Amniotic stem cell (primary cell): ENCODE data around the gene ATP6V1C2.

Experiments
- DNase-seq: peaks from one replicate; lab custom pipeline; 2025; lab: John Stamatoyannopoulos, UW

Gene ATP6V1C2

DNA sequence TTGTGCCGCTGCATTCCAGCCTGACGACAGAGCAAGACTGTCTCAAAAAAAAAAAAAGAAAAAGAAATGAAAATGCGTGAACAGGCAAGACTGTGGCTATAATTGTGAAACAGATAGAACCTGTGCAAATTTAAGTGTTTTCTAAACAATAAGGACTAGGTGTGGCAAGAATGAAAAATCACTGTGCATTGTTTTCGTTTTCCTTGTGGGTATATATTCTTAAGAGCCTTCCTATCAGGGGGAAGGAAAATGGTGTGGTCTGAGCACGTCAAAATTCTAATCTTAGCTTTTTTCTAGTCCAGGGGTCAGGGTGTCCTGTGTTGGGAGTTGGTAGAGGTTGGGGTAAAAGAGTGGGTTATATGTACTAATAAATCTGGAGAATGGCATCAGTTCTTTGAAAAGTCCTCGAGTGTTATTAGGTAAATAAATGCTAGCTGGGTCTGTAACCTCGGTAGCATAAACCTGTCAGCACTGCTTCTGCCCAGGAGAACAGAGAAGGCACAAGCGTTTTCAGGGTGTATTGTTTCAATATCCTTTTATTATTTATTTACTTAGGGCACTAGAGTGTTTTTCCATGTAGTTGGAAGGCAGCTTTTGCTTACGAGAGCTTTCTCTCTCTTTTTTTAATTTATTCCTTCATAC is 11.6 kb downstream of the ATP6V1C2 start:
- DNase-seq, result no peak

- no peak for DNase-seq
These were observed 12.1 kb downstream of the ATP6V1C2 start for GRCh38 chr2:10733566-10733925.

- no peak for DNase-seq
These were observed 12.6 kb downstream of the ATP6V1C2 start for GRCh38 chr2:10733980-10734379.

DNA sequence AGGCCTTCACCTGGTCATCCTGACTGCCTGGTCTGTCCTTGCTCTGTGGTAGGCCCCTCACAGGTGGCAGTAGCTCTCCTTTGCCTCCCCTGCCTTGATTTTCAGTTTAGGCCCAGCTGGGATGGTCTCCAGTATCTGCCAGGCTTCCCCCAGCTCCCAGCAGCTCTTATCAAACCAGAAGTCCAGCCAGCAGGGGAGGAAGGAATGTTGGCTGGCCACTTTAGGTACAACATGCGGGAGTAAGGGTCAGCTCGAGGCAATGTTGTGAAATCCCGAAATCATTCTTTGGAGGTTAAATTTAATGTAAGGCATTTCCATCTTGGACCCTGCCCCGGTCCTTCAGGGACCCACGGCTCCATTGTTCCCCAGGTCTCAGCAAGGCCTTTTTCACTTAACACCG is 16.8 kb downstream of the ATP6V1C2 start:
- no peak for DNase-seq

GRCh38 chr2:10740226-10740625 is 18.8 kb downstream of the ATP6V1C2 start:
- no peak for DNase-seq

- no peak for DNase-seq
These were observed 19.7 kb downstream of the ATP6V1C2 start for GRCh38 chr2:10741139-10741538.

DNA sequence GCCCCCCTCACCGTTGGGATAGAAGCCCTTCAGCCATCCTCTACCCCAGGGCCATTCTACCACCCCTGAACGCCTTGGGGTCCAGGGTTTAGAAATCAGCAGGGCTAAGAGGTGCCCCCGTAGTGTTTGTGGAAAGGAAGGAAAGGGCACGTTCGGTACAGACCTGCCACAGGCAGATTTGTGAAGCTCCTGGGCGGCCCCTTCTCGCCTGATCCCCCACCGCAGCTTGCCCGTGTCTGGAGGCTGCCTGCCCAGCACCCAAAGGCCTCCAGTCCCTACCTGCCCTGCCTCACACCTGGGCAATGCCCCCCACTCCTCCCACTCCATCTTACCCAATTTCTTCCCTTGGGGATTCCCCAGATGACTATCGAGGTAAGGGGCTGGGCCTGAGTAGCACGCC is 21.2 kb downstream of the ATP6V1C2 start:
- no peak for DNase-seq

DNA sequence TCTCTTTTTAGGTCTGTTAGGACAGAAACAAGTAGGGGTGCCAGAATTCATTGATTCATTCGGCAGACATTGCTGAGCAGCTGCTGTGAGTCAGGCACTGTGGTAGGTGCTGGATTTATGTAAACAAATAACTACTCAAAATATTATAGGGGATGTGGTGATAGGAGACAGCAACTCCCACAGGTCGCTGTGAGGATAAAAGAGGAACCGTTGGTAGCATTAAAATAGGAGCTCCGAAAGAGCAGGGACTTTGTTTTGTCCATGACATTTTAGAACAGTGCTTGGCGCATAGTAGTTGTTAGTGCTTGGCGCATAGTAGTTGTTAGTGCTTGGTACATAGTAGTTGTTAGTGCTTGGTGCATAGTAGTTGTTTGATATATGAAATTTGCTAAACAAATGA is 29.2 kb downstream of the ATP6V1C2 start:
- no peak for DNase-seq

GRCh38 chr2:10752236-10752635 is 30.8 kb downstream of the ATP6V1C2 start:
- no peak for DNase-seq

GRCh38 chr2:10753156-10753555 is 31.7 kb downstream of the ATP6V1C2 start:
- DNase-seq, result no peak

DNA sequence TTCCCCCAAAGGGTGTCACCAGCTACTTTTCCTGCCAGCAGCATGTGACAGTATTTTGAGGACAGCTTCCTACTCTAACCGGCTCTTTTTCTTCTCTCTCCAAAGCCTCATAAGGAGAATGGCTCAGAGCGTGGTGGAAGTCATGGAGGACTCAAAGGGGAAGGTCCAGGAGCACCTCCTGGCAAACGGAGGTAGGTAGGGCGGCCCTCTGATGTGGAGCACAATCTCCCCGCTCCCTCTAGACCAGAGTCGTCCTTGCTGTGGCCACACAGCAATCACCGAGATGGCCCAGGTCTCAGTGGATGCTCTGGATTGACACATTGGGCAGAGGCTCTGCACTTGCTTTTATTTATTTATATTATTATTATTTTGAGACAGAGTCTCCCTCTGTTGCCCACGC is 32.4 kb downstream of the ATP6V1C2 start:
- no peak for DNase-seq

- no peak for DNase-seq
These were observed 34.2 kb downstream of the ATP6V1C2 start for GRCh38 chr2:10755621-10756020.

GRCh38 chr2:10757814-10758286 is 36.4 kb downstream of the ATP6V1C2 start:
- DNase-seq, result no peak

DNA sequence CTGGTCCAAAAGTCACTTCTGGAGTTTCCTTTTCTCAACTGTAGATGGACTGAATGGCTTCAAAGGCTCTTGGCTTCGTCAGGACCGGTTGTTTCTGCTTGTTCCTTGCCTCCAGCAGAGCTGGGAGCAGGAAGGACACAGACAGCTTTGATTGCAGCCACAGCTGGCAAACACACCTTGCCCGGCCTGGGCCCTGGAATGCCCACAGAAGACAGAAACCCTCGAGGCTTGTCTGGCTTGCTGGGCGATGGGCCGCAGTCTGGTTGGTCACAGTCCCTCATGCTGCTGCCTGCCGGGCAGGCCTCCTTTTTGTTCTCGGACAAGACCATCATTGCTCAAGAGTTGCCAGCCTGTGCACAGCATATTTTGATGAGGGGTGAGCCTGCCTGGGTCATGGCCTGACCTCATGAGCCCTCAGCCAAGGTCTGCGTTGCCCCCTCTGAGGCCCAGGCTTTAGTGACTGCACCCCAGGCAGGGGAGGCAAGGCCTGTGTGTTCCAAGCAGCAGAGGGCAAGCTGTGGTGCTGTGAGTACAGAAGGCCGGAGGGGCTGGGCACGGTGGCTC is 37.8 kb downstream of the ATP6V1C2 start:
- DNase-seq, result no peak

GRCh38 chr2:10760794-10761504 is 39.5 kb downstream of the ATP6V1C2 start:
- DNase-seq, result no peak

GRCh38 chr2:10761591-10761990 is 40.2 kb downstream of the ATP6V1C2 start:
- DNase-seq, result no peak

DNA sequence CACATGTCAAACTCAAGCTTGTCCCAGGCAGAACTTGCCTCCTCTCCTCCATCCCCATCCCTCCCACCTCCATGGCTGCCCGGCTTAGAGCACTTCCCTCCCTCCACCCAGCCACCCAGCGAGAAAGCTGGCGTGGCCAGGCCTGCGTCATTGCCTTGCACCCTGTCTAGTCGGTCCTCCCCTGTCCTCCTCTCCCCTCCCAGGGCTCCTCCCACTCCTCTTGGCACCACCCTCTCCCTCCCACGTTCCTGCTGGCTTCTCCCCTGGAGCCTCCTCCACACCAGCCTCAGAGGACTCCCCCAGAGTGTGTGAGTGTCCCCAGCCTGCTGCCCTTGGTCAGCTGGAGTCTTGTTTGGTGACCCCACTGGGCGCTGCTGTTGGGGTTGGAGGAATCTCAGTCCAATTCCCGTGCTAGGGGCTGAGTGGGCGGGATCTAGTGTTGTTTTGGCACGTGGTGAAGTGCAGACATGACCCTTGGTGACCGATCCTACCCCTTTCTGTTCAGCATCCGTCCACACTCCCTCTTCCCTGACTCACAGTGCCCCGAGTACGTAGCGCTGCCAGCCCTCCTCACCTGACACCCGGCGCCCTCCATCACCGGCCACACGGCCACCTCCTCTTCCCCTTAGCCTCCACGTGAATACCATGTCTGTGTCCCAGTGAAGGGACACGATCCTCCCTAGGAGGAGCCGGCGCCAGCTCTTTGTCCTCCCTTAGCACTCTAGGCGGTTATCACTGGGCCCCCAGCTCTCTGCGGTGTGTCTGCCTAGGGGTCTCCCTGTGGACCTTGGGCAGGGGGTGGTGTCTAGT is 41.4 kb downstream of the ATP6V1C2 start:
- no peak for DNase-seq

- DNase-seq, result no peak
These were observed 42.0 kb downstream of the ATP6V1C2 start for GRCh38 chr2:10763461-10763800.

DNA sequence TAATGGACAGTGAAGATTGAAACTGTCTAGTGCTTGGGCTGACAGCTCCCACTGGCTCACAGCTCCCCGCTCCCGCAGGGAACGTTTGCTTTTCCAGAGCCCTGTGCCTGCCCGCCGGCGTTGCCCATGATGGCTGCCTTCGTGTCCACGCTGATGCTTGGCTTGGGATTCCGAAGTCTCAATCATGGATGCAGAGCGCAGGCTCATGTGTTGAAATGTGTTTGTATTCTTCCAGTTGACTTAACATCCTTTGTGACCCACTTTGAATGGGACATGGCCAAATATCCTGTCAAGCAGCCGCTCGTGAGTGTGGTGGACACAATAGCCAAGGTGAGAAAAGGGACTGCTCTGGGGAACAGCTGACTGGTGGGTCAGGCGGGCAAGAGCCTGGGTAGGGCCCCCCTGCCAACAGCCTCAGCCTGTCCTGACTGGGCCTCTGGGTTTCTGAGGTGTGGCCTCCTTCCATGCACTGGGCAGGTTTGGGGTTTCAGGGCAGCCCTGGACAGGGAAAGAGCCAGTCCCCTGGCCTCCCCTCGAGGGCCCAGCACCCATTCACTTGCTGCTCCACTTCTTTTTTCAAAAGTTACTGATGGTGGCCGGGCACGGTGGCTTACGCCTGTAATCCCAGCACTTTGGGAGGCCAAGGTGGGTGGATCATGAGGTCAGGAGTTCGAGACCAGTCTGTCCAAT is 42.8 kb downstream of the ATP6V1C2 start:
- DNase-seq, result no peak

DNA sequence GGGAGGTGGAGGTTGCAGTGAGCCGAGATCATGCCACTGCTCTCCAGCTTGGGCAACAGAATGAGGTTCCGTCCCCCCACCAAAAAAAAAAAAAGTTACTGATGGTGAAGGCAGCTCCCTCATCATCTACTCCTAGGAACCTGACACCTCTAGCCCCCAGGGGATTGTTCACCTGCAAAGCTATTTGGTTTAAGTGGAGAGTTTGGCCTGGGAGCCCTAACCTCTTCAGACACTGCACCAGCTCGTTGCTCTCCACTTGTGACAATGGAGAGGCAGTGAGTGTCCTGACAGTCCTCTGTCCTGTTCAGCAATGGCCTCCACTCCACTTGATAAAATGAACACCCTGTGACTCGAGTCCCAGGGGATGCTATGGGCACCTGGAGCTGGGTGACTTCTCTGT is 43.5 kb downstream of the ATP6V1C2 start:
- DNase-seq, result no peak

DNA sequence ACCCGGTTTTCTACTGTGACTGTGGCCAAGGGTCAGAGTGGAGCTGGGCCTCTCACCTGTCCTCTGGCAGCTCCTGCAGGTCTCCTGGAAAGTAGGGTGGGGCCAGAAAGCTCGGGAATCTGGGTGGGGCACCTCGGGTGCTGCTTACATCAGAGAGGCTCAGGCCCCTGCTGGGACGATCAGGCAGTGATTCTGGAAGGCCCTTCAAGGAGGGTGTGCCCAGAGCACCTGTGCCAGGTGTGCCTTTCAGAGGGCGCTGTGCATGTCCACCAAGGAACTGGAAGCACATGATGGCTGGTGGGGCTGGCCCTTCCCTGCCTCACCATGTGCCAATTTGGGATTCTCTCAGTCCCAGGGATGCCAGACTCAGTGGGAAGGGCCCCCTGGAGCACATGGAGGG is 44.0 kb downstream of the ATP6V1C2 start:
- DNase-seq, result no peak

- no peak for DNase-seq
These were observed 44.5 kb downstream of the ATP6V1C2 start for GRCh38 chr2:10765914-10766313.
